Ovary (tissue), 3 donors: ENCODE data around the gene COQ9.

Experiments
- EP300 ChIP-seq: sonication (generic); formaldehyde crosslinking; IDR thresholded peaks from one replicate; pipeline ENCODE4 v1.6.1; 2017; ENCODE audit warnings: antibody characterized with exemption
- POLR2A ChIP-seq: fragments of 450-650 bp; IDR thresholded peaks from one replicate; pipeline ENCODE4 v1.6.1; 2017; ENCODE audit warnings: antibody characterized with exemption, mild to moderate bottlenecking, moderate library complexity
- TF ChIP-seq, protein P1 (sequence below), 3 donors: fragments of 450-650 bp in 2 of 3; fragments of 200-600 bp in 1 of 3; IDR thresholded peaks; one replicate each; pipeline versions ENCODE4 v1.5.1 to v1.8.0; 2016 to 2022; ENCODE audit warnings: antibody characterized with exemption in 3 of 3, mild to moderate bottlenecking in 1 of 3
- donor health status: DM: no; HTN: no; CAD: no.

DNA sequence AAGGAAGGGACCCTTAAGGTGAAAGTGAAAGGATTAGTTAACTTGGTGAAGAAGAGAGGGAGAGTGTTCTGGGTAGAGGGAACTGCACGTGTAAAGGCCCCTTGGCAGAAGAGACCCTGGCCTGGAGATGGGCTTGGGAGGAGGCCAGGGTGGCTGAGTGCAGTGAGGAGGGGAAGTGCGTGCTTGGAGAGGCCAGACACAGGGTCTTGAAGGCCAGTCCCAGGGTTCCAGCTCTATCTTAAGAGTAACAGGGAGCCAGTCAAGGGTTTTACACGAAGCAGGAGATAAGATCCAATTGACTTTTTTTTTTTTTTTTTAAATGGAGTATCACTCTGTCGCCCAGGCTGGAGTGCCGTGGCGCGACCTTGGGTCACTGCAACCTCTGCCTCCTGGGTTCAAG lies 54.2 kb downstream of the COQ9 start:
- TF ChIP-seq, protein P1, sequence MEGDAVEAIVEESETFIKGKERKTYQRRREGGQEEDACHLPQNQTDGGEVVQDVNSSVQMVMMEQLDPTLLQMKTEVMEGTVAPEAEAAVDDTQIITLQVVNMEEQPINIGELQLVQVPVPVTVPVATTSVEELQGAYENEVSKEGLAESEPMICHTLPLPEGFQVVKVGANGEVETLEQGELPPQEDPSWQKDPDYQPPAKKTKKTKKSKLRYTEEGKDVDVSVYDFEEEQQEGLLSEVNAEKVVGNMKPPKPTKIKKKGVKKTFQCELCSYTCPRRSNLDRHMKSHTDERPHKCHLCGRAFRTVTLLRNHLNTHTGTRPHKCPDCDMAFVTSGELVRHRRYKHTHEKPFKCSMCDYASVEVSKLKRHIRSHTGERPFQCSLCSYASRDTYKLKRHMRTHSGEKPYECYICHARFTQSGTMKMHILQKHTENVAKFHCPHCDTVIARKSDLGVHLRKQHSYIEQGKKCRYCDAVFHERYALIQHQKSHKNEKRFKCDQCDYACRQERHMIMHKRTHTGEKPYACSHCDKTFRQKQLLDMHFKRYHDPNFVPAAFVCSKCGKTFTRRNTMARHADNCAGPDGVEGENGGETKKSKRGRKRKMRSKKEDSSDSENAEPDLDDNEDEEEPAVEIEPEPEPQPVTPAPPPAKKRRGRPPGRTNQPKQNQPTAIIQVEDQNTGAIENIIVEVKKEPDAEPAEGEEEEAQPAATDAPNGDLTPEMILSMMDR (IDR thresholded peaks at IDR 0.05), result no peak
- TF ChIP-seq EP300, result no peak
- no peak for TF ChIP-seq POLR2A
